ENCODE measurements around the gene ZNF611. TPM values are rescaled to one million over a fixed set of nuclear protein-coding genes. Genes with fewer than 3 reads are reported as not detected.
A peak's percentile ranks its signal among the peaks of the same experiment; 100 is the strongest.
"Not testable (repeated sequence)": the region's sequence is repeated elsewhere in the genome, so short reads cannot be mapped to it uniquely, and the experiment has no call there.

ZNF611 gene
- total RNA-seq, 2 experiments from 2014 or later, result 39.4 to 41.7 TPM

GRCh38 chr19:52688925-52689796, 45.7 kb downstream of the ZNF611 start:
- POLR2A ChIA-PET, result interaction anchor here (1.5 kb wide), 1 partner anchor 209 kb away, joined by 3 read pairs; the partner anchor contains the start of gene ZNF320
- ATAC-seq (ENCODE audit: low read depth); H3K9me3 Mint-ChIP-seq; H3K27me3 Mint-ChIP-seq; DNase-seq: not testable (repeated sequence)
- Mint-ChIP-seq H3K4me3 (peak overlapping the region; percentile 89), H3K36me3 (peaks cover 32% of the 10 kb centered on the region), H3K27ac (peak overlapping the region; percentile 96), H3K4me1 (peaks cover 15% of the 10 kb centered on the region)

- DNase-seq (no peak), ATAC-seq (ENCODE audit: low read depth) (no peak)
- Mint-ChIP-seq H3K4me1 (peaks cover 15% of the 10 kb centered on the region), H3K9me3 (peaks cover 9% of the 10 kb centered on the region), H3K36me3 (peaks cover 38% of the 10 kb centered on the region), H3K4me3 (peak overlapping the region; percentile 89), H3K27ac (no peak overlapping the region), H3K27me3 (no peaks in the 10 kb centered on the region)
- POLR2A ChIA-PET, result interaction anchor here (1.5 kb wide), 1 partner anchor 209 kb away, joined by 3 read pairs; the partner anchor contains the start of gene ZNF320
Measured at GRCh38 chr19:52688335-52688734, 46.5 kb downstream of the ZNF611 start.

- Mint-ChIP-seq H3K9me3 (peaks cover 7% of the 10 kb centered on the region), H3K4me3 (no peak overlapping the region), H3K4me1 (peaks cover 15% of the 10 kb centered on the region), H3K27me3 (no peaks in the 10 kb centered on the region), H3K27ac (no peak overlapping the region), H3K36me3 (peaks cover 43% of the 10 kb centered on the region)
- ATAC-seq (ENCODE audit: low read depth) (no peak), DNase-seq (no peak)
- POLR2A ChIA-PET, result interaction anchor here (1.5 kb wide), 1 partner anchor 210 kb away, joined by 3 read pairs; the partner anchor contains the start of gene ZNF320
Measured at GRCh38 chr19:52687684-52688083, 47.2 kb downstream of the ZNF611 start.

- Mint-ChIP-seq H3K36me3 (peaks cover 51% of the 10 kb centered on the region), H3K27ac (no peak overlapping the region), H3K9me3 (peaks cover 5% of the 10 kb centered on the region), H3K27me3 (no peaks in the 10 kb centered on the region), H3K4me3 (no peak overlapping the region), H3K4me1 (peaks cover 16% of the 10 kb centered on the region)
- ATAC-seq (ENCODE audit: low read depth) (no peak), DNase-seq (no peak)
- POLR2A ChIA-PET, result no interaction called here
Measured at GRCh38 chr19:52685811-52686210, 49.0 kb downstream of the ZNF611 start.

GRCh38 chr19:52681216-52681615, 53.6 kb downstream of the ZNF611 start:
- POLR2A ChIA-PET; H3K27me3 Mint-ChIP-seq; ATAC-seq (ENCODE audit: low read depth); H3K27ac Mint-ChIP-seq; DNase-seq; H3K4me3 Mint-ChIP-seq; H3K4me1 Mint-ChIP-seq: not testable (repeated sequence)
- Mint-ChIP-seq H3K9me3 (peaks cover 11% of the 10 kb centered on the region), H3K36me3 (peaks cover 68% of the 10 kb centered on the region)

- Mint-ChIP-seq H3K4me3 (no peak overlapping the region), H3K9me3 (peaks cover 21% of the 10 kb centered on the region), H3K27me3 (no peaks in the 10 kb centered on the region), H3K27ac (no peak overlapping the region), H3K4me1 (peaks cover 13% of the 10 kb centered on the region), H3K36me3 (peaks cover 70% of the 10 kb centered on the region)
- ATAC-seq (ENCODE audit: low read depth), result no peak
- POLR2A ChIA-PET, result no interaction called here
- DNase-seq, result no peak
Measured at GRCh38 chr19:52679598-52679997, 55.2 kb downstream of the ZNF611 start.

- peaks cover 29% of the 10 kb centered on the region for H3K9me3 Mint-ChIP-seq
- H3K27ac Mint-ChIP-seq; H3K4me3 Mint-ChIP-seq; POLR2A ChIA-PET; H3K27me3 Mint-ChIP-seq; DNase-seq; ATAC-seq (ENCODE audit: low read depth): not testable (repeated sequence)
- peaks cover 73% of the 10 kb centered on the region for H3K36me3 Mint-ChIP-seq
- peaks cover 14% of the 10 kb centered on the region for H3K4me1 Mint-ChIP-seq
Measured at GRCh38 chr19:52675239-52675638, 59.6 kb downstream of the ZNF611 start.

GRCh38 chr19:52673014-52673413, 61.8 kb downstream of the ZNF611 start:
- Mint-ChIP-seq H3K9me3 (peaks cover 29% of the 10 kb centered on the region), H3K4me1 (peaks cover 11% of the 10 kb centered on the region), H3K36me3 (peaks cover 77% of the 10 kb centered on the region), H3K4me3 (no peak overlapping the region), H3K27me3 (no peaks in the 10 kb centered on the region), H3K27ac (no peak overlapping the region)
- ATAC-seq (ENCODE audit: low read depth) (no peak), DNase-seq (no peak)
- POLR2A ChIA-PET, result no interaction called here

GRCh38 chr19:52670046-52670445, 64.8 kb downstream of the ZNF611 start:
- Mint-ChIP-seq H3K27me3 (no peaks in the 10 kb centered on the region), H3K4me1 (peaks cover 7% of the 10 kb centered on the region), H3K4me3 (no peak overlapping the region), H3K9me3 (peaks cover 19% of the 10 kb centered on the region), H3K36me3 (peaks cover 83% of the 10 kb centered on the region), H3K27ac (no peak overlapping the region)
- POLR2A ChIA-PET, result no interaction called here
- ATAC-seq (ENCODE audit: low read depth) (no peak), DNase-seq (no peak)

- POLR2A ChIA-PET, result no interaction called here
- DNase-seq (no peak), ATAC-seq (ENCODE audit: low read depth) (no peak)
- H3K9me3 Mint-ChIP-seq, result peaks cover 16% of the 10 kb centered on the region
- H3K27me3 Mint-ChIP-seq, result no peaks in the 10 kb centered on the region
- H3K4me3 Mint-ChIP-seq, result no peak overlapping the region
- peaks cover 5% of the 10 kb centered on the region for H3K4me1 Mint-ChIP-seq
- no peak overlapping the region for H3K27ac Mint-ChIP-seq
- H3K36me3 Mint-ChIP-seq, result peaks cover 83% of the 10 kb centered on the region
Measured at GRCh38 chr19:52669586-52669985, 65.3 kb downstream of the ZNF611 start.

GRCh38 chr19:52667972-52668371, 66.9 kb downstream of the ZNF611 start:
- Mint-ChIP-seq H3K4me1 (no peaks in the 10 kb centered on the region), H3K27me3 (no peaks in the 10 kb centered on the region), H3K4me3 (no peak overlapping the region), H3K36me3 (peaks cover 79% of the 10 kb centered on the region), H3K9me3 (peaks cover 11% of the 10 kb centered on the region), H3K27ac (no peak overlapping the region)
- POLR2A ChIA-PET, result no interaction called here
- ATAC-seq (ENCODE audit: low read depth), result no peak
- no peak for DNase-seq

- Mint-ChIP-seq H3K36me3 (peaks cover 84% of the 10 kb centered on the region), H3K27ac (no peak overlapping the region), H3K9me3 (peaks cover 13% of the 10 kb centered on the region), H3K4me3 (no peak overlapping the region), H3K4me1 (no peaks in the 10 kb centered on the region), H3K27me3 (no peaks in the 10 kb centered on the region)
- POLR2A ChIA-PET, result interaction anchor here (0.7 kb wide), 1 partner anchor 634 kb away, joined by 3 read pairs; no protein-coding TSS in a partner anchor
- DNase-seq (no peak), ATAC-seq (ENCODE audit: low read depth) (no peak)
Measured at GRCh38 chr19:52666506-52666905, 68.3 kb downstream of the ZNF611 start.

GRCh38 chr19:52665529-52665928, 69.3 kb downstream of the ZNF611 start:
- peaks cover 84% of the 10 kb centered on the region for H3K36me3 Mint-ChIP-seq
- POLR2A ChIA-PET, result no interaction called here
- DNase-seq (no peak), ATAC-seq (ENCODE audit: low read depth) (no peak)
- no peaks in the 10 kb centered on the region for H3K4me1 Mint-ChIP-seq
- no peaks in the 10 kb centered on the region for H3K27me3 Mint-ChIP-seq
- H3K4me3 Mint-ChIP-seq, result no peak overlapping the region
- H3K27ac Mint-ChIP-seq, result no peak overlapping the region
- H3K9me3 Mint-ChIP-seq, result peaks cover 14% of the 10 kb centered on the region

GRCh38 chr19:52665027-52665426, 69.8 kb downstream of the ZNF611 start:
- peaks cover 12% of the 10 kb centered on the region for H3K9me3 Mint-ChIP-seq
- no peak overlapping the region for H3K27ac Mint-ChIP-seq
- H3K36me3 Mint-ChIP-seq, result peaks cover 86% of the 10 kb centered on the region
- DNase-seq (no peak), ATAC-seq (ENCODE audit: low read depth) (no peak)
- POLR2A ChIA-PET, result no interaction called here
- no peak overlapping the region for H3K4me3 Mint-ChIP-seq
- H3K27me3 Mint-ChIP-seq, result no peaks in the 10 kb centered on the region
- H3K4me1 Mint-ChIP-seq, result no peaks in the 10 kb centered on the region
